ENCODE measurements around the gene VPS16. TPM values are rescaled to one million over a fixed set of nuclear protein-coding genes. Genes with fewer than 3 reads are reported as not detected.

The VPS16 gene
- total and polyA plus RNA-seq, 12 donors = 13.0 to 44.7 (median 20.6) TPM

GRCh38 chr20:2875690-2876203 is 35.2 kb downstream of the VPS16 start:
- Histone ChIP-seq H3K36me3 (peaks cover 0 to 8% (median 0%) of the 10 kb centered on the region in 9 donors), H3K4me1 (peaks cover 2 to 76% (median 45%) of the 10 kb centered on the region in 9 donors), H3K27me3 (no peaks in the 10 kb centered on the region), H3K4me3 (no peak overlapping the region), H3K27ac (no peak overlapping the region), H3K9me3 (no peaks in the 10 kb centered on the region)
- DNase-seq (no peak), ATAC-seq (no peak)
- intact Hi-C loops (cut with DNase I) = loop anchor here in 2 of 10 donors (10.0 kb wide), 2 partner anchors 109 to 129 kb away; no protein-coding TSS in a partner anchor
- WGBS, 2 donors = 95% methylated on average over 5 of the region's 5 CpGs
- no peak for TF ChIP-seq CTCF (IDR thresholded peaks at IDR 0.05)

GRCh38 chr20:2878515-2878914 is 38.0 kb downstream of the VPS16 start:
- no peaks in the 10 kb centered on the region for H3K27me3 ChIP-seq
- peaks cover 0 to 8% (median 0%) of the 10 kb centered on the region in 9 donors for H3K36me3 ChIP-seq
- no peak overlapping the region for H3K27ac ChIP-seq
- no peak for TF ChIP-seq CTCF (IDR thresholded peaks at IDR 0.05)
- H3K4me1 ChIP-seq = peaks cover 0 to 55% (median 30%) of the 10 kb centered on the region in 9 donors
- intact Hi-C loops (cut with DNase I) = loop anchor here in 2 of 10 donors (10.0 kb wide), 2 partner anchors 106 to 126 kb away; no protein-coding TSS in a partner anchor
- ATAC-seq = no peak
- WGBS, 2 donors = 94 to 100% methylated on average over 1 of the region's 1 CpG
- H3K4me3 ChIP-seq = no peak overlapping the region
- no peaks in the 10 kb centered on the region for H3K9me3 ChIP-seq
- DNase-seq = no peak

- peaks cover 0 to 52% (median 30%) of the 10 kb centered on the region in 9 donors for H3K4me1 ChIP-seq
- no peak overlapping the region for H3K27ac ChIP-seq
- intact Hi-C loops (cut with DNase I) = loop anchor here in 2 of 10 donors (10.0 kb wide), 2 partner anchors 106 to 126 kb away; no protein-coding TSS in a partner anchor
These were observed 38.6 kb downstream of the VPS16 start for GRCh38 chr20:2879146-2879545.

GRCh38 chr20:2880650-2881049 is 40.1 kb downstream of the VPS16 start:
- no peak overlapping the region for H3K4me3 ChIP-seq
- peaks cover 0 to 38% (median 15%) of the 10 kb centered on the region in 9 donors for H3K4me1 ChIP-seq
- no peak for TF ChIP-seq CTCF (IDR thresholded peaks at IDR 0.05)
- no peaks in the 10 kb centered on the region for H3K9me3 ChIP-seq
- peaks cover 0 to 8% (median 0%) of the 10 kb centered on the region in 9 donors for H3K36me3 ChIP-seq
- H3K27ac ChIP-seq = no peak overlapping the region
- ATAC-seq (no peak), DNase-seq (no peak)
- 90 to 94% methylated on average over 7 of the region's 7 CpGs for WGBS, 2 donors
- intact Hi-C loops (cut with DNase I) = no loop called here
- no peaks in the 10 kb centered on the region for H3K27me3 ChIP-seq

More at GRCh38 chr20:2879146-2879545, 38.6 kb downstream of the VPS16 start:
- DNase-seq (no peak), ATAC-seq (peak in 7 of 8 donors; percentile 37 to 91 (median 68))
- 61 to 67% methylated on average over 3 of the region's 3 CpGs for whole genome bisulfite sequencing, 2 donors
- peaks cover 0 to 8% (median 0%) of the 10 kb centered on the region in 9 donors for H3K36me3 ChIP-seq
- H3K4me3 ChIP-seq = no peak overlapping the region
- no peaks in the 10 kb centered on the region for H3K27me3 ChIP-seq
- TF ChIP-seq CTCF (IDR thresholded peaks at IDR 0.05) = no peak
- H3K9me3 ChIP-seq = no peaks in the 10 kb centered on the region

Data from heart right ventricle (tissue), 16 donors.